GM19372 (cell line): ENCODE data around the gene MYO18B.
"Not testable (repeated sequence)": the region's sequence is repeated elsewhere in the genome, so short reads cannot be mapped to it uniquely, and the experiment has no call there.

Experiments
- ATAC-seq: cut with Tn5 transposase; IDR thresholded peaks from one replicate; pipeline ENCODE4 v1.9.1; 2021; ENCODE audit warnings: mild to moderate bottlenecking, low read depth, moderate library complexity; ENCODE audit not compliant: unreplicated experiment

MYO18B gene

DNA sequence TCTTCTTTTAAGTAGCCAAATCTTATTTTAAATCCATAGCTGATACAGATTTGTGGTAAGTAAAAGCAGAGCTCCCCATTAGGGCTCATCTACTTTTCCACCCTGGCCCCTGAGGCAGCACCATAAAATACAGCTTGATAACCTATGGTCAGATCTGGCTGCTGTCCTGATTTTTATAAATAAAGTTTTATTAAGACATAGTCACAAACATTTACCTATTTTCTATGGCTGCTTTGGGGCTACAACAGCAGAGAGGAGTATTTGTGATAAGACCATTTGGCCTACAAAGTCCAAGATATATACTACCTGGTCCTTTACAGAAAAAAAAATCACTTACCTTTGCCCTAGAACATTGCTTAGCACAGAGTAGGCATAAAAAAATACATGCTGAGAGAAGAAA is 227.3 kb downstream of the MYO18B start:
- ATAC-seq = no peak

DNA sequence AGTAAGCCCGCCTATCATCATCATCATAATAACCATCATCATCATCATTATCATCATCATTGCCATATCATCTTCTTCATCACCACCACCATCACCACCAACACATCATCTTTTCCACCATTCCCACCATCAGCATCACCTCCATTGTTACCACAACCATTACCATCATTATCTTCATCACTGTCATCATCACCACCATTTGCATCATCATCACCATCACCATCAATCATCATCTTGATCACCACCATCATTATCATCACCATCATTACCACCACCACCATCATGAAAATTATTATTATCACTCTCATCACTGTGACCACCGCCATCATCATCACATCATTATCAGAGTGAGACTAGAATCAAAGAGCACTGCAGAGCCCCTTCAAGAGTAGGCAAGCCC is 227.9 kb downstream of the MYO18B start:
- ATAC-seq = no peak

DNA sequence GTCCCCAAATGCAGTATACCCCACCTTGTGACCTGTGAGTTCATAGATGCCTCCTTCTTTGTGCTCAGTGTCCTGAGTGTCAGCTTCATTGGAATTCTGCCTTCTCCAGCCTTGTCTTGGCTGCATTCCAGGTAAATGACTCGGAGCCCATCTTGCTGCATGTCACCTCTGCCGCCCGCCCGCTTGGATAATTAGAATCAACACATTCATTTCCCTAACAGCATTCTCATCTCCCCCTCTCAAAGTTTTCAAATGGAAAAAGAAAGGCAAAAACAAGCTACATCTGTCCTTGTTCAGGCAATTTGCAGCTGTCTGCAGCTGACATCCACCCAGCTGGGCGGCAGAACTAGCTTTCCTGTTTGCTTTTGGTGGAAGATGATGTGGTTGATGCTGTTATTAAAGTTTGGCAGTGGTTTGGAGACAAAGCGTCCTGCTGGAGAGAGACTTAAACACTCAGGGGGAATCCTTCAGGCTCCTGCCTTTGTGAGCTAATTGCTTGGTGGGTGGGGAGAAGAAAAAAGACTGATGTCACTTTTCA is 228.5 kb downstream of the MYO18B start:
- ATAC-seq = no peak

DNA sequence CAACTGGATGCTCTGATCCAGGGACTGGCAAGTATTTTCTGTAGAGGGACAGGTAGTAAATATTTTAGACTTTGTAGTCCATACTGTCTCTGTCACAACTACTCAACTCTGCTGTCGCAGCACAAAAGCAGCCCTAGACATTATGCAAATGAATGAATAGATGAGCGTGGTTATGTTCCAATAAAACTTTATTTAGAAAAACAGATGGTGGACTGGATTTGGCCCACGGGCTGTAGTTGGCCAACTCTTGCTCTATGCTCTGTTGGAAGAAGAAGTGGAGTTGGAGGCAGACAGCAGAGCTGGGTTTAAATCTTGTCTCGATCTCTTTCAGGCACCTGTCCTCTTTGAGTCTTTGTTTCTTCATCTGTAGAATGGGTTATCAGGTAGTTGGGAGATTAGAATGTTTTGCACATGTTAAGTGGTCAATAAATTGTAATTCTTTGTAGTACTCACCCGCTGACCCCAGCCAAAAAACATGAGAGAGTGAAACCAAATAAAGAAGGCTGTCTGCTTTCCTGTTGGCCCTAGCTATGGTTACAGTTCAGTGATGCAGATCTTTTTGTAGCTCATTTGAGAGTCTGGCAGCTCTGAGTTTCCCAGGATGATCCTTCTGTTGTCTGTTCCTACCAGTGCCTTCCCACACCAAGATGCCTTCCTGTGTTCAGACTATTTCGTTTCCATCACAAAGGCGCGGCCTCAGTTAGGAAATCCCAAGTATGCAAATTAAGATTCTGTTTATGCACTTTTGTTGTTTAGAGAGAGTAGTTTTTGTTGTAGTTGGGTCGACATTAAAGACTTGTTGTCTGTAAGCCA is 229.2 kb downstream of the MYO18B start:
- ATAC-seq = no peak

DNA sequence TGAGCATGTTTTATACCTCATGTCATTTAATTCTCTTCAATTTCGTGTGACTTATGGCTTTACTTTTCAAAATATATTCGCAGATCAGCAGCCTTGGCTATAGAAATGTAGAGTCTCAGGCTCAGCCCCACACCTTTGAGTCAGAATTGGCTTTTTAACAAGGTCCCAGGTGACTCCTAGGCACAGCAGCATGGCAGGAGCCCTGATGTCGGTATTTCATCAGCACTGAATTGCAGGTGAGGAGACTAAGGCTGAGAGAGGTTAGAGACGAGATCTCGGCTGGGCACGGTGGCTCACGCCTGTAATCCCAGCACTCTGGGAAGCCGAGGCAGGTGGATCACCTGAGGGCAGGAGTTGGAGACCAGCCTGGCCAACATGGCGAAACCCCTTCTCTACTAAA is 230.4 kb downstream of the MYO18B start:
- ATAC-seq = no peak

DNA sequence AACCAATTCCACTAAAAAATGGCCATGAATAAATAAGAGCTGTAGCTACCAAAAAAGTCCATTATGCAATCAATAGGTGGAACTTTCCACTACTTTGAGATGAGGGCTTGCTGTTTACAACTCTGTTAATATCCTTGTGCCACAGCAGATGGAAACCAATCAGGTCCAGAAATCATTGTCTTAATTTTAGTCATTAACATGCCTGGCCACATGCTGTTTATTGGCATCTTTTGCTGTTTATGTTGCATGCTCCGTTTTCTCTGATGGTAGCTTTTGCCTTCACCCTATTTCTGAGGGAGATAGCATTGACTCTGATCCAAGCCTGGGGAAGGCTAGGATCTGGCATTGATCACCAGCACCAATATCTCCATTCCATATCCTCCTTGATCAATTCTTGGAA is 234.4 kb downstream of the MYO18B start:
- no peak for ATAC-seq

DNA sequence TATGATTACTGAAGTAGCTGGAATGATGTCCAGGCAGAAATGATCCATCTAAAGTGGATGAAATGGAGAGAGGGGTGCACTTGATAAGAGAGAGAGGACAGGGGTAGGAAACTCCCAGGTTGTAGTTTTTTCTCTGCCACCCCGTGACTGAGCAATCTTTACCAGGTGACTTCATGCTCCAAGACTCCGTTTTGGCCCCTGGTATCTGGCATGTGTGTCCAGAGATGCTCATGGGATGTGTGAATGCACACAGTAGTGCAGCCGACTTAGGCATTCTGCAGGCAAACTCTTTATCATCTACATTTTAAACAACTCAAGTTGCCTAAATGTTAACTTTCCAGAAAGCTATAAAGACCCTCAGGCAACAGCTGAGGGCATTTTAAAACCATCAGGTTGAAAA is 238.0 kb downstream of the MYO18B start:
- ATAC-seq = no peak

DNA sequence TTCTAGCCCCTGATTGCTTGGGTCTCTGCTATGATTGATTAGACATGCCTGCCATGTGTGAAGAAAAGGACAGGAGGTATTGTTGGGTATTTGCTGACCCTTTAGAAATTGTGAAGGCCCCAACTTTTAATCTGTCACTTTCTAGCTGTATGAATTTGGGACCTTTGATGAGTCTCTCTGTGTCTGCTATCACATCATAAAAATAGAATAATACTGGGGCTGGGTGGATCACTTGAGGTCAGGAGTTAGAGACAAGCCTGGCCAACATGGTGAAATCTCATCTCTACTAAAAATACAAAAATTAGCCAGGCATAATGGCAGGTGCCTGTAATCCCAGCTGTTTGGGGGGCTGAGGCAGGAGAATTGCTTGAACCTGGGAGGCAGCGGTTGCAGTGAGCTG is 242.9 kb downstream of the MYO18B start:
- ATAC-seq = not testable (repeated sequence)

DNA sequence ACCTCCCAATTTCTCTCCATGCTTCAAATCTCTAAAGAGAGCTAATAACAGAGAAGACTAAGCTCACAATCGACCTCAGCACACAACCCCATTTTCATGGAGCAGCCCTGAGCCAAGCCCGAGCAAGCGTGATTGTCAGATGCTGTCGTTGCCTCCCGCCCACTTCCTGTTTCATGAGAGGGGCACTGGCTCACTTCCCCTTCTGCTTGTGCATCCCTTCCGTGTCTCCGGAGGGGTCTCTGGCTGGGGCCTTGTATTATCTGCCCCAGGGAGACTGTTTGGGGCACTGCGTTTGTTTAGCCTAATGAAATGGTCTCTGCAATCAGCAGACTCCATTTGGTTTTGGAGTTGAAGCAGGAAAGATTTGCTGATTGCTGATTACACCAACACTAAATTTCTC is 246.0 kb downstream of the MYO18B start:
- ATAC-seq = no peak

DNA sequence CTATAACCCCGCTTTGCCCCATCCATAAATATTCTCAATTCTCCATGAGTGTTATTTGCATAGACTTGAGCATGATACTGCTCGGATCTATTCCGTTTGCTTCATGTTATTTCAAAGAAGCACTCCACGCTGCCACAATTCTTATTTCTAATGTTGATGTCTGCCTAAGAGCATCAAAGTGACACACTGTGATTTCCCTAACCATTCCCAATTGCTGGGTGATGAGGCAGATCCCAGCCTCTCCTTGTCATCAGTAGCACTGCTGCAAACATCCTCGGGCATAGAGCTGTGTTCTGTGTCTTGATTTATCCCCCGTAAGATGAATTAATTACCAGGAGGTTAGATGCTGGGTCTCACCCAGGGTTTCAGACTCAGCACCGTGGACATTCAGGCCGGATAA is 249.0 kb downstream of the MYO18B start:
- no peak for ATAC-seq

DNA sequence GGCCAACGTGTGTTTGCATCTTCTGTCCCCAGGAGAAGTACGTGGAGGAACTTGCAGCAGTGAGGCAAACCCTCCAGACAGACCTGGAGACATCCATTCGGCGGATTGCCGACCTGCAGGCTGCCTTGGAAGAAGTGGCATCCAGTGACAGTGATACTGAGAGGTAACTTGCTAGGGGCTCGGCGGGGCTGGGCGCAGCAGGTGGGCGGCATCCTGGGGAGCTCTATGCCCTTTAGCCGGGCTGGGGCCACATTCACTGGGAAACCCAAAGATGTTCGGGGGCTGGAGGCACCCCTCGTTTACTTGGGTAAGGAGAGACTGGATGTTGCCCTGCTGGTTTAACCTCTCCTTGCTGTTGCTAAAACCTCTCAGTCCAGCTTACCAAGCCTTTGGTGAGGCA is 250.3 kb downstream of the MYO18B start:
- no peak for ATAC-seq

DNA sequence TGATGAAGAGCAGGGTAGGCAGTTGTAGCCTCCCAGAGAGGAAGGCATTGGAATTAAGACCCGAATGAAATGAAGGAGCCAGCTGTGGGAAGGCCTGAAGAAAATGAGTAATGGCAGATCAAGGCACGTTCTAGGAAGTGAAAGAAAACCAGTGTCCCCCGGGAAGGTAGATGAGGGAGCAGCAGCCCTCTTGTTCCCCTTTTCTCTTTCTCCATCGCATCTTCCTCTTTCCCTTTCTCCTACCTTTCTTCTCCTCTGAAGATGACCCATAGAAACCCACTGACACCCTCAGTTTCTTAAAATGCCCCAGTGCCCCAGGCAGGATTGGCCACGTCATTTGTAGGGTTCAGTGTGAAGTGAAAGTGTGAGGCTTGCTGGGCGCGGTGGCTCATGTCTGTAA is 254.7 kb downstream of the MYO18B start:
- ATAC-seq = no peak

DNA sequence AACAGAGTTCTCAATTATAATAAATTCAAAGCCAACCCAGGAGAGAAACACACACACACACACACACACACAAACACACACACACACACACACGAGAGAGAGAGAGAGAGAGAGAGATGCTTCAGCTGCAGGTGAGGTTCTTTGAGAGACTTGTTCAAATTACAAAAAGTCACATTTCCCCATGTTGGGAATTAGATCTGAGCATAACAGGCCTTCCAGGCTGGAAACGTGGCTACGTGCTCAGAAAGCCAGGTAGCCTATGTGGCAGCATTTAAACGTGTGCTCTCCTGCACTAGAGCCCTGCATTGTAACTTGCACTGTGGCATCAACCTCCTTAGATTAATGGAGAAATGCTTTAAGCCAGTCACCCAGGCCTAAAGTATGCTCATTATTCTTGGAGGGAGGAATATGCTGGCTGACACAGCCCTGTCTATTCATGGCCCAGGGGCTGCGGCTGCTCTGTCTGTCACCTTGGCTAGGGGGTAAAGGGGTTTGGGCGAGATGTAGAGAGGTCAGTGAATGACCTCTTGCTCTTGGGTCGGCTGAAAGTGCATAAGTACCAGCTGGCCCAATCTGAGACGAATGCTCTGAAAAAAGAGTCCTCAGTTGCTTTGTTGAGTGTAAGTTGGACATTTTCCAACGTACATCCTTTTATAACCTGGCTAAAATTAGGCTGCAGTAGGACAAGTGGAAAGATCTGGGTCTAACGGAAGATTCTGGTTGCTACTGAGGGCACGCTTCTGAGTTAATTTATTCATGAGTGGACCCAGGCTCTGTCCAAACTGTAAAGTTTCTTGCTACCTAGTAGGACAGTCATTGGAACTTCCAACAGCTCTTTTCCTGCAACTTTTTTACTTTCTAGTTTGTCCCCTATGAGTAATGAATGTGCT is 256.1 kb downstream of the MYO18B start:
- ATAC-seq = no peak

DNA sequence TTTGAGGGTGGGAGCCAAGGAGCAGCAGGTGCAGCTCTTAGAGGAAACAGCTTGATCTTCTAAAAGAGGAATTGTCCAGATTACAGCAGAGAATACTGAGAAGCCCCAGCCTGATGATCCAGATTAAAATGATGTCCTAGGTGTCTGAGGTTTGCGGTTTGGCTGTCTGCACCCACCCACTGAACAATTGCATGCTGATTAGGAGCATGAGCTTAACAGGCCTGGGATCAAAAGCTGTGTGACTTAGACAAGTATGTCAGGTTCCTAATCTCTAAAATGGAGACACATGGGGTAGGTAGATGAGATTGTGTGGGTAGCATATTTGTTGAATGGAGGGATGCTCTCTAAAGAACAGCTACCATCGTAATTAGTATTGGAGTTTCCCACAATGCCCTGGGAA is 260.5 kb downstream of the MYO18B start:
- ATAC-seq = no peak

DNA sequence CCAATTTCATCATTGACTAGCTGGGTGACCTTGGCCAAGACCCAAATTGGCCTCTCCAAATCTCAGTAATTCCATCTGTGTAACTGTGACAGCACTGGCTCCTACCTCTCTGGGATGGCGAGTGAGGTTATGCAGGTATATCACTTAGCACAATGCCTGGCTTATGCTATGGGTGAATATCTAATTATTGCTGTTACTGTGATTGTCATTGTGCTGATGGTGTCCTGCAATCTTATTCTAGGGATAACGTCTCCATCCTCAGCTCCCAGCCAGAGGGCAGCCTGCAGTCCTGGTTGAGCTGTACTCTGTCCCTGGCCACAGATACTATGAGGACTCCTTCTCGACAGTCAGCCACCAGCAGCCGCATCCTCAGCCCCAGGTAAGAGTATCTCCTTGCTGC is 262.5 kb downstream of the MYO18B start:
- no peak for ATAC-seq

DNA sequence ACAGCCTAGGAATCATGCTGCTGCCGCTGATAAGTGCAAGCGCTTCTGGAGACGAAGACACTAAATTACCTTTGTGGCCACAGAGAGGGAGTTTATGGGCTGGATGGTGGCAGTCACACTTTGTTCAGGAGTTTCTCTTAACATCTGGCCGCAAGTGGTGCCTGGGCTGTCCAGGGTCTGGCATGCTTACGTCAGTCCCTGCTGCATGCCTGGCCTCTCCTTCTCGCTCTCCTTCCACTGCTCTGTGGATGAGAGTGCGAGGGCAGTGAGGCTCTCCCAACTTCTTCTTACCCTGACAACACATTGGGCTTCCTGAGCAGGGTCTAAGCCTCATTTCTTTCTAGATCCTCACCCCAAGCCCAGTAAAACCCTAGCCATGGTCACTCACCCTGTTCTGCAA is 266.6 kb downstream of the MYO18B start:
- ATAC-seq = no peak

DNA sequence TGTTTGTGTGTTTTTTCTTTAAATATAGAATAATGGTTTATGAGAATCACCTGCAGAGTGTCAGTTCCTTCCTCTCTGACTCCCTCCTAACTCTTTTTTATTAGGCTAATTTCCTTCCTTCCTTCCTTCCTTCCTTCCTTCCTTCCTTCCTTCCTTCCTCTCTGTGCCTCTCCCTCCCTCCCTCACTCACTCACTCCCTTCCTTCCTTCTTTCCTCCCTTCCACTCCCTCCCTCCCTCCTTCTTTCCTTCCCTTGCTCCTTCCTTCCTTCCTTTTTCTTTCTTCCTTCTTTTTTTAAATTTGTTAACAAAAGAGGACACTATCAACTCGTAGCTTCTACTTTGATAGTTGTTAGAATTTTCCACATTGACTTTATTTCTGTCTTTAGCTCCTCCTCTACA is 274.9 kb downstream of the MYO18B start:
- ATAC-seq = no peak

DNA sequence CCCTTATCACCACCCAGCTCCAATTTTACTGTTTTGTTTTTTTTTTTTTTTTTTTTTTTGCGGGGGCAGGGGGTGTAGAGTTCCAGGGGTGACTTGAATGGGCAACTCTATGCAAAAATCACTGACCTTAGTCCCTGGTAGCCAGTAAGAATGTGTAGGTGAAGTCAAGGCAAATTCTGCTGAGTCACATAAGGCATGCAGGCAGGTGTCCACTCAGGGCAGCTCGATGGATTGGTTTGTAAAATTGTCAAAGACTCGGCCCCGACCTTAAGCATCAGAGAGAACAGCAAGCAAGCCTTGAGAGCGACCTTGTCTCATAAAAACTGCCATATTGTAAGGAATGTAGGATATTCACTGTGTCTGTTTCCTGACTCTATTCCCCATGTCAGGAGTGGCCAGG is 275.9 kb downstream of the MYO18B start:
- no peak for ATAC-seq

DNA sequence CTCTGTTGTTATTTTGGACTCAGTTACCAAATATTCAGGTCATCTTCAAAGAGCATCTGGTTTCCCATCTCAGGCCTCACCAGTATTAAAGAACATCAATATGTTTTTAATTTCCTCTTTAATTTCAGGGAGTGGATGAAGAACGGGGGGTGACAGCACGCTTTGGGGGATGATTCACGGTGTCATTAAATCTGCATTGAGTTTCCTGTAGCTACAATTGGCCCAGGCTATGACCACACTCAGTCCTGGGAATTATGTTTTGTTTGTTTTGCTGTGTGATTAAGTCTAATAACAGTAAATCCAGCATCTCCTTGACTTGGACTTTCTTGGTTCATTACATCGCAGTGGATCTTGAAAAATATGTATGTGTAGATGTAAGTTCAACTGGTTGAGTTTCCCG is 277.6 kb downstream of the MYO18B start:
- ATAC-seq = no peak

DNA sequence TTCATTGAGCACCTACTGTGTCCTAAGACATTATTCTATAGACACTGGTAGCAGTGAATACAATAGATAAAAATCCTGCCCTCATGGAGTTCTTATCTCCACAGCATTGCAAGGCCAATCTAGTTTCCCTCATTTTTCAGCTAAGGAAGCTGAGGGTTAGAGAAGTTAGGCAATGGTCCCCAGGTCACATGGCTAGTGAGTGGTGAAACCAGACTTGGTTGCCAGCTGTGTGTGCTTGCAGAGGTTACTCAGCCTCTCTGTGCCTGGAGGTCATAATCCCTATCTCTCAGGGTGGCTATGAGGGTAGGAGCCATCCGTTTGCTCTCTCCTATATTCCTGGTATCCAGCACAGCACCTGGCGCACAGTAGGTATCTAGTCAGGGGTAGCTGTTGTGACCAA is 279.5 kb downstream of the MYO18B start:
- ATAC-seq = no peak

DNA sequence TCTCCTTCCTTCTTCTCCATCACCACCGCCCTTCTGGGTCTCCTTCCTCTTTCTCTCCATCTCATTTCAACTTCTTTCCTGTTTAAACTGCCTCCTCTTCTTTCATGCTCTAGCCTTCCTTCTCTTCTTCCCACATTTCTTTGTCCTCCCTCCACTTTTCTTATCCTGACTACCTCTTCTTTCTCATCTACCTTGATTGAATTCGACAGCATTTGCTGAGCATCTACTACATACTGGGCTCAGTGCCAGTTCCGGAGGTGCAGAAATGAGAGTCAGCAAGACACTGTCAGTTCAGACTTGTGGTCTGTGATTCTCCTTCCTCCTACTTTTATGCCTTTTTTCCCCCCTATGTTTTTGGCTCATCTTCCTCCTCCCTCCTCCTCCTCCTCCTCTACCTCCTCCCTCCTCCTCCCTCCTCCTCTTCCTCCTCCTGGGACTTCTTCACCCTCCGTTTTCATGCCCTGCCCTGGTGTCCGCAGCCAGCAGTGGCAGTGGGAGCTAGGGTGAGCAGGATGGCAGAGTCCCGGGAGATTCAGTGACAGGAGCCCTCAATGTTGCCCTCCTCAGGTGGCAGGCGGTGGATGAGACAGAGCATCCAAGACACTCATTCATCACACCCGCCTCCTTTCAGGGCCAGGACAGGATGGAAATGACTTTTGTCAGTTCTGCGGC is 281.3 kb downstream of the MYO18B start:
- ATAC-seq = no peak
